Amniotic stem cell (primary cell): ENCODE data around the gene HSD17B7.

Experiments used
- DNase-seq: peaks from one replicate; lab custom pipeline; 2025; lab: John Stamatoyannopoulos, UW

HSD17B7 gene

DNA sequence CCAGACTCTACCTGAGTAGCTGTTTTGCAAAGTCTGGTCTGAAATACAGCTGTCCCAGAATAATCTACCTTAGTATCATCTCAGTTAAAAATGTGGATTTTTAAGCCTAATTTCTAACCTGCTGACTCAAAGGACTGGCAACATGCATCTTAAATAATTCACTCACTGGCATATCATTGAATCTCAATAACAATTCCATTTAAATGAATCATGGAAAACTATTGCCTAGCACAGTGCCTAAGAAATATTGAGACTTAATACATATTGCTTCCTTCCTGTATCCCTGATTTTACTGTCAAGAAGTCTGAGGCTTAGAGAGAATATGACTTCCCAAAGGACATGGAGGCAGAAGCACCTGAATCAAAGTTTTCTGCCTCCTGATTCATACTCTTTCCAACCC lies 67.3 kb downstream of the HSD17B7 start:
- DNase-seq, result no peak

DNA sequence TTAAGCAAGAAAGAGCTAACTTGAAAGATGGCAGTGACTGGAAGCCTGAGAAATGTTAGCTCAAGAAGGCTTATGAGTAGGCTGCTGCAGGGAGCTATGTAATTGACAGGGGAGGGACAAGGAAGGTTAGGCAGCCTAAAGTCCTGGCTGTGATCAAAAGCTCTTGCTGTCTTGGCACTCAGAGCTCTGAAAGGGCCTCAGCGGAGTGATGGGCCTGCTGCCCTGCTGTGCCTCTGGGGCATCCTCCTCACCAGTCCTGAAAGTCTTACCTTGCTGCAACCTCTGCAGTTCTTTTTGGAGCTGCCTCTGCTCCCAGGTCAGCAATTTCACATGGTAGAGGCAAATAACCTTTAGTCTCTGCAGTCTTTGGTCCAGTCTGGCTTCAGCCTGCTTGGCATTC lies 68.7 kb downstream of the HSD17B7 start:
- DNase-seq, result no peak

DNA sequence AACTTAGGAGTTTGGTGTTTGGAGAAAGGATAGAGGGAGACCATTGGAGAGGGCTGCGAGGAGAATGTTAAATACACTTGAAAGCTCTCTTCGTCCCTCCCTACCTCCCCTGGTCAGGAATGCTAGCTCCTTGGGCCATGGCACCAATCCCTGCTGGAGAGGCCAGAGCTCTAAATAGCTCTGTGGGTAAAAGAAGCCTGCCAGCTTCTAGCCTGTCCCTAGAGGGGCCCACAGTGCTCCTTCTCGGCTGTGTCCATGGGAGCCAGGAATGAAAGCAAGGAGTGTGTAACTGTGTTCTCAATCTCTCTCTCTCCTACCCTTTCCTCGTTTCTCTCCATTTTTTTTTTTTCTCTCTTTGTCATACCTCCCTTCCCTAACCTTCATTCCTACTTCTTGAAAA lies 70.6 kb downstream of the HSD17B7 start, which contains the start of gene CCDC190:
Gene CCDC190, minus strand, starts transcription at position 75 of the 400 bp plus-strand sequence. CDS start 1,529 bp downstream, outside the sequence.
- no peak for DNase-seq

DNA sequence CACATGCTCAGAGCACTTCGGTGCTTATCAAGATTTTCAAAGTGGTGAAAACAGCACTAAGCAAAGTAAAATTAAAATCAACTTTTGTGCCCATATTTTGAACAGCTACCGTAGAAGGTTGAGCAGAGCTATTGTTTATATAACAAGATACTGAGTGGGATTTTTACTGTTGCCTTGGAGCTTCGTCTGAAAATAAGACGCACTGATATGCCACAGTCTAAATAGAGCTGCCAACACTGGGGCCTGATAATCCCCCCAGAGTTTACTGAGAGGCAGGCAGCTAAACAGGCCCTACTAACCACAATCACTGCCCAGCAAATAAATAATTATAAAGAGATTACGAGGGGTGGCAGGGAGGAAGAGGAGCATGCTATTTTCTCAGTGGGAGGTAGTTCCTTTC lies 71.1 kb downstream of the HSD17B7 start:
- DNase-seq, result no peak
